Activated naive CD8-positive, alpha-beta T cell treated with anti-CD3 and anti-CD28 coated beads, Interleukin-2, amount 50 U/mL, for 24 hours (primary cell): ENCODE results near the gene KLRC4.
A peak's percentile ranks its signal among the peaks of the same experiment; 100 is the strongest.
"Not testable (repeated sequence)": the region's sequence is repeated elsewhere in the genome, so short reads cannot be mapped to it uniquely, and the experiment has no call there.

Experiments
- ATAC-seq: fragments of 150-1000 bp; cut with Tn5 transposase; one replicate; pipeline ENCODE4 v1.10.0; 2021
- DNase-seq: peaks from one replicate; pipeline ENCODE4 v3.0.0; 2021
- H3K27ac Mint-ChIP-seq: one replicate; pipeline ENCODE4 v1.8.0; 2021; ENCODE audit warnings: mild to moderate bottlenecking, mixed read lengths
- H3K27me3 Mint-ChIP-seq: one replicate; pipeline ENCODE4 v1.8.0; 2021; ENCODE audit warnings: mixed read lengths
- H3K36me3 Mint-ChIP-seq: one replicate; pipeline ENCODE4 v1.8.0; 2021; ENCODE audit warnings: low read depth, mixed read lengths
- H3K4me1 Mint-ChIP-seq: one replicate; pipeline ENCODE4 v1.8.0; 2021; ENCODE audit warnings: mixed read lengths
- H3K4me3 Mint-ChIP-seq: one replicate; pipeline ENCODE4 v1.8.0; 2021; ENCODE audit warnings: mild to moderate bottlenecking, moderate library complexity, mixed read lengths
- H3K9me3 Mint-ChIP-seq: one replicate; pipeline ENCODE4 v1.8.0; 2021; ENCODE audit warnings: mixed read lengths

KLRC4 gene

GRCh38 chr12:10389904-10390303, 19.7 kb downstream of the KLRC4 start, which contains the start of gene KLRK1:
Gene KLRK1, minus strand, starts transcription at chr12:10390041. Its CDS starts 1,231 bp downstream, at chr12:10388810.
- DNase-seq (no peak), ATAC-seq (no peak)
- Mint-ChIP-seq H3K4me1 (peaks cover 54% of the 10 kb centered on the region), H3K27me3 (no peaks in the 10 kb centered on the region), H3K4me3 (peak within 1 kb of the TSS; percentile 88), H3K9me3 (no peaks in the 10 kb centered on the region), H3K27ac (peak within 1 kb of the TSS; percentile 97), H3K36me3 (peaks cover 39% of the 10 kb centered on the region)

GRCh38 chr12:10388624-10389413, 20.7 kb downstream of the KLRC4 start:
- H3K27ac Mint-ChIP-seq, result peak overlapping the region; percentile 97
- DNase-seq, result no peak
- H3K4me1 Mint-ChIP-seq, result peaks cover 54% of the 10 kb centered on the region
- H3K4me3 Mint-ChIP-seq, result peak overlapping the region; percentile 88
- no peaks in the 10 kb centered on the region for H3K9me3 Mint-ChIP-seq
- peaks cover 50% of the 10 kb centered on the region for H3K36me3 Mint-ChIP-seq
- no peak for ATAC-seq
- no peaks in the 10 kb centered on the region for H3K27me3 Mint-ChIP-seq

- not testable (repeated sequence) for H3K9me3 Mint-ChIP-seq, ATAC-seq, H3K27me3 Mint-ChIP-seq, DNase-seq
- Mint-ChIP-seq H3K4me3 (peak overlapping the region; percentile 88), H3K36me3 (peaks cover 60% of the 10 kb centered on the region), H3K27ac (peak overlapping the region; percentile 97), H3K4me1 (peaks cover 54% of the 10 kb centered on the region)
Measured at GRCh38 chr12:10387498-10387897, 22.1 kb downstream of the KLRC4 start.

- Mint-ChIP-seq H3K9me3 (no peaks in the 10 kb centered on the region), H3K27me3 (no peaks in the 10 kb centered on the region), H3K4me1 (peaks cover 54% of the 10 kb centered on the region), H3K27ac (peak overlapping the region; percentile 97), H3K4me3 (peak overlapping the region; percentile 88), H3K36me3 (peaks cover 66% of the 10 kb centered on the region)
- DNase-seq (no peak), ATAC-seq (no peak)
Measured at GRCh38 chr12:10386857-10387256, 22.7 kb downstream of the KLRC4 start.

- H3K9me3 Mint-ChIP-seq, result no peaks in the 10 kb centered on the region
- peaks cover 83% of the 10 kb centered on the region for H3K36me3 Mint-ChIP-seq
- H3K4me3 Mint-ChIP-seq, result peak overlapping the region; percentile 88
- H3K27ac Mint-ChIP-seq, result peak overlapping the region; percentile 97
- DNase-seq, result no peak
- H3K4me1 Mint-ChIP-seq, result peaks cover 61% of the 10 kb centered on the region
- H3K27me3 Mint-ChIP-seq, result no peaks in the 10 kb centered on the region
- ATAC-seq, result peak; percentile 84
Measured at GRCh38 chr12:10385166-10385613, 24.4 kb downstream of the KLRC4 start.

GRCh38 chr12:10384191-10384590, 25.4 kb downstream of the KLRC4 start:
- Mint-ChIP-seq H3K9me3 (no peaks in the 10 kb centered on the region), H3K27ac (peak overlapping the region; percentile 97)
- ATAC-seq, result no peak

GRCh38 chr12:10381928-10382628, 27.5 kb downstream of the KLRC4 start:
- Mint-ChIP-seq H3K27ac (peak overlapping the region; percentile 97), H3K27me3 (no peaks in the 10 kb centered on the region), H3K4me3 (peak overlapping the region; percentile 88), H3K4me1 (peaks cover 88% of the 10 kb centered on the region), H3K36me3 (peaks cover 86% of the 10 kb centered on the region), H3K9me3 (no peaks in the 10 kb centered on the region)
- DNase-seq (no peak), ATAC-seq (peak; percentile 20)

More at GRCh38 chr12:10384191-10384590, 25.4 kb downstream of the KLRC4 start:
- peaks cover 67% of the 10 kb centered on the region for H3K4me1 Mint-ChIP-seq
- DNase-seq, result no peak
- H3K27me3 Mint-ChIP-seq, result no peaks in the 10 kb centered on the region
- H3K36me3 Mint-ChIP-seq, result peaks cover 85% of the 10 kb centered on the region
- H3K4me3 Mint-ChIP-seq, result peak overlapping the region; percentile 88

- peak overlapping the region; percentile 81 for H3K27ac Mint-ChIP-seq
Measured at GRCh38 chr12:10378737-10379136, 30.8 kb downstream of the KLRC4 start.

GRCh38 chr12:10374624-10375018, 34.9 kb downstream of the KLRC4 start:
- H3K27ac Mint-ChIP-seq, result peak overlapping the region; percentile 88
- peaks cover 91% of the 10 kb centered on the region for H3K4me1 Mint-ChIP-seq
- peaks cover 77% of the 10 kb centered on the region for H3K36me3 Mint-ChIP-seq
- DNase-seq (no peak), ATAC-seq (no peak)
- H3K27me3 Mint-ChIP-seq, result no peaks in the 10 kb centered on the region
- H3K9me3 Mint-ChIP-seq, result no peaks in the 10 kb centered on the region
- peak overlapping the region; percentile 68 for H3K4me3 Mint-ChIP-seq

More at GRCh38 chr12:10378737-10379136, 30.8 kb downstream of the KLRC4 start:
- peaks cover 94% of the 10 kb centered on the region for H3K4me1 Mint-ChIP-seq
- not testable (repeated sequence) for H3K9me3 Mint-ChIP-seq, H3K27me3 Mint-ChIP-seq, H3K4me3 Mint-ChIP-seq, DNase-seq
- peak; percentile 82 for ATAC-seq
- peaks cover 77% of the 10 kb centered on the region for H3K36me3 Mint-ChIP-seq

- Mint-ChIP-seq H3K9me3 (peaks cover 4% of the 10 kb centered on the region), H3K27ac (peak overlapping the region; percentile 93), H3K4me3 (peak overlapping the region; percentile 3), H3K36me3 (peaks cover 75% of the 10 kb centered on the region), H3K4me1 (peaks cover 73% of the 10 kb centered on the region), H3K27me3 (no peaks in the 10 kb centered on the region)
- DNase-seq, result no peak
- ATAC-seq, result peak; percentile 40
Measured at GRCh38 chr12:10372559-10372958, 37.0 kb downstream of the KLRC4 start.

- DNase-seq, H3K9me3 Mint-ChIP-seq, H3K27me3 Mint-ChIP-seq, ATAC-seq: not testable (repeated sequence)
- Mint-ChIP-seq H3K27ac (peak overlapping the region; percentile 93), H3K4me3 (peak overlapping the region; percentile 9), H3K4me1 (peaks cover 67% of the 10 kb centered on the region), H3K36me3 (peaks cover 75% of the 10 kb centered on the region)
Measured at GRCh38 chr12:10371893-10372535, 37.5 kb downstream of the KLRC4 start.

- Mint-ChIP-seq H3K9me3 (peaks cover 4% of the 10 kb centered on the region), H3K4me1 (peaks cover 51% of the 10 kb centered on the region), H3K27me3 (no peaks in the 10 kb centered on the region), H3K4me3 (peak overlapping the region; percentile 73), H3K36me3 (peaks cover 70% of the 10 kb centered on the region), H3K27ac (peak overlapping the region; percentile 93)
- ATAC-seq, result peak; percentile 13
- no peak for DNase-seq
Measured at GRCh38 chr12:10369557-10370415, 39.8 kb downstream of the KLRC4 start.

- ATAC-seq (no peak), DNase-seq (no peak)
- H3K36me3 Mint-ChIP-seq, result peaks cover 59% of the 10 kb centered on the region
- peak overlapping the region; percentile 67 for H3K4me3 Mint-ChIP-seq
- peak overlapping the region; percentile 93 for H3K27ac Mint-ChIP-seq
- peaks cover 38% of the 10 kb centered on the region for H3K4me1 Mint-ChIP-seq
- peaks cover 4% of the 10 kb centered on the region for H3K9me3 Mint-ChIP-seq
- no peaks in the 10 kb centered on the region for H3K27me3 Mint-ChIP-seq
Measured at GRCh38 chr12:10368206-10369171, 41.1 kb downstream of the KLRC4 start.
